Measurements from ENCODE around the gene KCNN2.

DNA sequence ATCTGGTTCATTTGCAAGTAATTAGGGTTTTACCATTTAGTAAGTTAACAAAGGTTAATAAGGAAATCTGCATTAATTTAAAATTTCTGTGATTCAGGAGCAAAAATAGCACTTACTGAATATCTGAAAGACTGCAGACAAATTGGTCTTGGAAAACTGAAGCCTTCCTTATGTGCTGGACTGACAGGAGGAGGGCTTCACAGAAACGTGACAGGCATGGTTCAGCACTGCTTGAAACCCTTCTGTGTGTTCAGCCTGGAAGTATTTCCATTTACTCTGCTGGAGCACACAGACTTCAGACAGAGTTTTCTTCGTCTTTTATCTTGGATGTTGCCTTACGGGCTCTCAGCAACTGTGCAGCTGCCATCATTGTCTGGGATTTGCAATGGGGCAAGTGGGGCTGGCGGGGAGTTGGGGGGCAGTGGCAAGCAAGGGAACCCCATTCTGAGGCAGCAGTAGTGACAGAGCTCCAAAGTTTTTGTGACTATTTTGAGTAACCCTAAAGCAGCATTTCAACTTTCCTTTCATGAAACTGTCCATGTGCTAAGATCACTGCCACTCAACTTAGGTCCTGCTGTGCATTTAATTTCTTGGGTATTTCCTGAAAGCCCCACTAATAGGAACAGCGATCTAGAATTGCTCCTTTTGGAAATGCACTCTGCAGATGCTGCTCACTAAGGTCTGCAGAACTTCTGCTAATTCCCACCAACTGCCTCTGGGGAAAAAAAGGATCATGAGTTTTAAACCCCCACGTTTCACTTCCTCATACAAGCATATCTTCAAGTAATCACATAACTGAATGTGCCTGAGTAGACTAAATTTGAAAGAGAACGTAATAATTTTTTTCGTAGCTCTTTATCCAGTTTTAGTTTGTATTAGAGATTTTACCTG is 56.6 kb downstream of the KCNN2 start:
- TF ChIP-seq, protein P1, sequence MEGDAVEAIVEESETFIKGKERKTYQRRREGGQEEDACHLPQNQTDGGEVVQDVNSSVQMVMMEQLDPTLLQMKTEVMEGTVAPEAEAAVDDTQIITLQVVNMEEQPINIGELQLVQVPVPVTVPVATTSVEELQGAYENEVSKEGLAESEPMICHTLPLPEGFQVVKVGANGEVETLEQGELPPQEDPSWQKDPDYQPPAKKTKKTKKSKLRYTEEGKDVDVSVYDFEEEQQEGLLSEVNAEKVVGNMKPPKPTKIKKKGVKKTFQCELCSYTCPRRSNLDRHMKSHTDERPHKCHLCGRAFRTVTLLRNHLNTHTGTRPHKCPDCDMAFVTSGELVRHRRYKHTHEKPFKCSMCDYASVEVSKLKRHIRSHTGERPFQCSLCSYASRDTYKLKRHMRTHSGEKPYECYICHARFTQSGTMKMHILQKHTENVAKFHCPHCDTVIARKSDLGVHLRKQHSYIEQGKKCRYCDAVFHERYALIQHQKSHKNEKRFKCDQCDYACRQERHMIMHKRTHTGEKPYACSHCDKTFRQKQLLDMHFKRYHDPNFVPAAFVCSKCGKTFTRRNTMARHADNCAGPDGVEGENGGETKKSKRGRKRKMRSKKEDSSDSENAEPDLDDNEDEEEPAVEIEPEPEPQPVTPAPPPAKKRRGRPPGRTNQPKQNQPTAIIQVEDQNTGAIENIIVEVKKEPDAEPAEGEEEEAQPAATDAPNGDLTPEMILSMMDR (IDR thresholded peaks at IDR 0.05; ENCODE audit: insufficient read depth, low read length) = no peak
- TF ChIP-seq POLR2AphosphoS5 (IDR thresholded peaks at IDR 0.05; ENCODE audit: low read depth) (no peak), SPI1 (IDR thresholded peaks at IDR 0.05; ENCODE audit: borderline replicate concordance, low read depth) (peak; percentile 84)
- TF ChIP-seq, protein P2, sequence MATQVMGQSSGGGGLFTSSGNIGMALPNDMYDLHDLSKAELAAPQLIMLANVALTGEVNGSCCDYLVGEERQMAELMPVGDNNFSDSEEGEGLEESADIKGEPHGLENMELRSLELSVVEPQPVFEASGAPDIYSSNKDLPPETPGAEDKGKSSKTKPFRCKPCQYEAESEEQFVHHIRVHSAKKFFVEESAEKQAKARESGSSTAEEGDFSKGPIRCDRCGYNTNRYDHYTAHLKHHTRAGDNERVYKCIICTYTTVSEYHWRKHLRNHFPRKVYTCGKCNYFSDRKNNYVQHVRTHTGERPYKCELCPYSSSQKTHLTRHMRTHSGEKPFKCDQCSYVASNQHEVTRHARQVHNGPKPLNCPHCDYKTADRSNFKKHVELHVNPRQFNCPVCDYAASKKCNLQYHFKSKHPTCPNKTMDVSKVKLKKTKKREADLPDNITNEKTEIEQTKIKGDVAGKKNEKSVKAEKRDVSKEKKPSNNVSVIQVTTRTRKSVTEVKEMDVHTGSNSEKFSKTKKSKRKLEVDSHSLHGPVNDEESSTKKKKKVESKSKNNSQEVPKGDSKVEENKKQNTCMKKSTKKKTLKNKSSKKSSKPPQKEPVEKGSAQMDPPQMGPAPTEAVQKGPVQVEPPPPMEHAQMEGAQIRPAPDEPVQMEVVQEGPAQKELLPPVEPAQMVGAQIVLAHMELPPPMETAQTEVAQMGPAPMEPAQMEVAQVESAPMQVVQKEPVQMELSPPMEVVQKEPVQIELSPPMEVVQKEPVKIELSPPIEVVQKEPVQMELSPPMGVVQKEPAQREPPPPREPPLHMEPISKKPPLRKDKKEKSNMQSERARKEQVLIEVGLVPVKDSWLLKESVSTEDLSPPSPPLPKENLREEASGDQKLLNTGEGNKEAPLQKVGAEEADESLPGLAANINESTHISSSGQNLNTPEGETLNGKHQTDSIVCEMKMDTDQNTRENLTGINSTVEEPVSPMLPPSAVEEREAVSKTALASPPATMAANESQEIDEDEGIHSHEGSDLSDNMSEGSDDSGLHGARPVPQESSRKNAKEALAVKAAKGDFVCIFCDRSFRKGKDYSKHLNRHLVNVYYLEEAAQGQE (IDR thresholded peaks at IDR 0.05; ENCODE audit: insufficient replicate concordance, low read depth) = no peak
